Urothelium cell line (cell line): ENCODE measurements around the gene GASK1A.

Experiments used
- DNase-seq: peaks from one replicate; pipeline ENCODE4 v3.0.0; 2011; ENCODE audit warnings: low spot score, mixed read lengths
- FAIRE-seq: peaks from 2 replicates; lab custom pipeline; 2011; peaks lifted over from hg19 to GRCh38; lab: Jason Lieb, UNC

GASK1A gene

GRCh38 chr3:43080726-43081568 lies 101.8 kb downstream of the GASK1A start:
- DNase-seq: no peak
- FAIRE-seq: no peak

GRCh38 chr3:43081796-43082195 lies 102.7 kb downstream of the GASK1A start:
- FAIRE-seq (no peak), DNase-seq (no peak)

- no peak for FAIRE-seq
- DNase-seq: no peak
Measured at GRCh38 chr3:43082457-43082856, 103.3 kb downstream of the GASK1A start.

- DNase-seq (no peak), FAIRE-seq (no peak)
Measured at GRCh38 chr3:43086460-43087165, 107.5 kb downstream of the GASK1A start.

- FAIRE-seq: no peak
- DNase-seq: no peak
Measured at GRCh38 chr3:43087249-43087776, 108.2 kb downstream of the GASK1A start.

GRCh38 chr3:43089081-43089480 lies 110.0 kb downstream of the GASK1A start:
- FAIRE-seq: no peak

GRCh38 chr3:43090238-43090637 lies 111.1 kb downstream of the GASK1A start:
- no peak for DNase-seq
- no peak for FAIRE-seq

More at GRCh38 chr3:43089081-43089480, 110.0 kb downstream of the GASK1A start:
- no peak for DNase-seq

- FAIRE-seq (no peak), DNase-seq (no peak)
Measured at GRCh38 chr3:43091481-43091880, 112.4 kb downstream of the GASK1A start.

- FAIRE-seq: no peak
- no peak for DNase-seq
Measured at GRCh38 chr3:43093006-43093405, 113.9 kb downstream of the GASK1A start.

- DNase-seq (no peak), FAIRE-seq (no peak)
Measured at GRCh38 chr3:43093974-43094373, 114.9 kb downstream of the GASK1A start.

GRCh38 chr3:43094381-43094780 lies 115.3 kb downstream of the GASK1A start:
- FAIRE-seq (no peak), DNase-seq (no peak)

- FAIRE-seq (no peak), DNase-seq (no peak)
Measured at GRCh38 chr3:43094851-43095250, 115.7 kb downstream of the GASK1A start.

- DNase-seq: no peak
- FAIRE-seq: no peak
Measured at GRCh38 chr3:43095370-43095769, 116.3 kb downstream of the GASK1A start.

GRCh38 chr3:43096761-43097160 lies 117.7 kb downstream of the GASK1A start:
- DNase-seq (no peak), FAIRE-seq (no peak)

GRCh38 chr3:43097400-43098080 lies 118.4 kb downstream of the GASK1A start:
- no peak for FAIRE-seq
- no peak for DNase-seq

- no peak for FAIRE-seq
- DNase-seq: no peak
Measured at GRCh38 chr3:43098761-43099160, 119.7 kb downstream of the GASK1A start.

- FAIRE-seq: no peak
- DNase-seq: no peak
Measured at GRCh38 chr3:43102773-43103480, 123.8 kb downstream of the GASK1A start.

GRCh38 chr3:43104039-43104438 lies 124.9 kb downstream of the GASK1A start:
- DNase-seq (no peak), FAIRE-seq (no peak)

- FAIRE-seq (no peak), DNase-seq (peak; percentile 21)
Measured at GRCh38 chr3:43104660-43105595, 125.8 kb downstream of the GASK1A start.
